HepG2 (cell line): ENCODE results near the gene RNF208. TPM values are rescaled to one million over a fixed set of nuclear protein-coding genes. Genes with fewer than 3 reads are reported as not detected.

Experiments
- ATAC-seq: fragments of 200-7000 bp; cut with Tn5 transposase; 3 replicates; pipeline ENCODE4 v1.9.1; 2020; ENCODE audit warnings: mild to moderate bottlenecking, moderate library complexity
- BruUV-seq: library from RNA; stranded (reverse); fragments of 400-500 nt; replicated peaks from 2 replicates; lab custom pipeline; 2021; lab: Mats Ljungman, UMichigan
- CTCF ChIA-PET: fragments of 300-600 bp; formaldehyde crosslinking; extraction: SDS; loops from one replicate; lab custom pipeline; 2021; ENCODE audit warnings: low total read pairs, inconsistent platforms, low intra/inter-chr PET ratio; lab: Yijun Ruan, JAX
- POLR2A ChIA-PET: fragments of 350-600 bp; sonication (Branson Sonifier 250); formaldehyde crosslinking; loops from one replicate; lab custom pipeline; 2020; ENCODE audit warnings: antibody characterized with exemption, inconsistent platforms; lab: Yijun Ruan, JAX
- DNase-seq: peaks from one replicate; pipeline ENCODE4 v3.0.0-alpha.2; 2015; ENCODE audit warnings: low spot score
- FAIRE-seq: peaks from 3 replicates; lab custom pipeline; 2011; peaks lifted over from hg19 to GRCh38; lab: Jason Lieb, UNC
- H2AFZ ChIP-seq: one replicate; pipeline ENCODE4 v1.6.1; 2011; ENCODE audit warnings: low read length, inconsistent platforms
- H3K27ac ChIP-seq: fragments of 300-600 bp; 3 replicates; pipeline ENCODE4 v1.8.0; 2011; ENCODE audit warnings: mixed run types, mild to moderate bottlenecking, mixed read lengths, low read length, inconsistent platforms; ENCODE audit not compliant: insufficient read depth; ENCODE audit errors: extremely low read length
- H3K27me3 ChIP-seq, 2 experiments: fragments of 200-600 bp in 1 of 2; 2 replicates in 1 of 2; 3 replicates in 1 of 2; pipeline versions ENCODE4 v1.6.0 to v1.8.0; 2011; ENCODE audit warnings: low read length in 2 of 2, mild to moderate bottlenecking in 2 of 2, moderate library complexity in 2 of 2, inconsistent platforms in 1 of 2; ENCODE audit not compliant: insufficient read depth in 2 of 2, control insufficient read depth in 1 of 2
- H3K36me3 ChIP-seq, 2 experiments: fragments of 200-600 bp in 1 of 2; replicated peaks in 1 of 2; 2 replicates in 1 of 2; 3 replicates in 1 of 2; pipeline versions ENCODE4 v1.5.1 to v1.8.0; 2011; ENCODE audit warnings: low read length in 2 of 2, inconsistent platforms in 1 of 2; ENCODE audit not compliant: insufficient read depth in 2 of 2, control insufficient read depth in 1 of 2
- H3K4me1 ChIP-seq: 2 replicates; pipeline ENCODE4 v1.5.1; 2012; ENCODE audit warnings: low read length, inconsistent platforms; ENCODE audit not compliant: insufficient read depth
- H3K4me2 ChIP-seq: 2 replicates; pipeline ENCODE4 v1.6.0; 2011; ENCODE audit warnings: low read depth, low read length, inconsistent platforms
- H3K4me3 ChIP-seq, 3 experiments: fragments of 200-600 bp in 1 of 3; sonication (generic), shearing (Covaris generic) in 1 of 3; replicated peaks in 1 of 3; 2 replicates each; pipeline ENCODE4 v1.5.1; 2011 to 2016; ENCODE audit warnings: low read length in 3 of 3, inconsistent platforms in 2 of 3, low read depth in 2 of 3, mild to moderate bottlenecking in 2 of 3, control low read depth in 1 of 3, mixed read lengths in 1 of 3; ENCODE audit not compliant: insufficient read depth in 1 of 3
- H3K79me2 ChIP-seq: one replicate; pipeline ENCODE4 v1.6.1; 2011; ENCODE audit warnings: low read length, inconsistent platforms; ENCODE audit not compliant: insufficient read depth
- H3K9ac ChIP-seq: 2 replicates; pipeline ENCODE4 v1.6.0; 2011; ENCODE audit warnings: mild to moderate bottlenecking, low read depth, low read length, inconsistent platforms; ENCODE audit not compliant: insufficient read depth
- H3K9me3 ChIP-seq: 2 replicates; pipeline ENCODE4 v1.5.1; 2012; ENCODE audit warnings: mild to moderate bottlenecking, low read length
- H4K20me1 ChIP-seq: 2 replicates; pipeline ENCODE4 v1.6.0; 2011; ENCODE audit warnings: inconsistent platforms, mild to moderate bottlenecking, low read length, moderate library complexity; ENCODE audit not compliant: insufficient read depth
- CBX1 ChIP-seq: IDR thresholded peaks from one replicate; pipeline ENCODE4 v1.6.1; 2016; ENCODE audit warnings: antibody characterized with exemption, low read depth
- DNMT1 ChIP-seq: sonication (generic); formaldehyde crosslinking; IDR thresholded peaks from 2 replicates; pipeline ENCODE4 v1.5.1; 2020; ENCODE audit warnings: mild to moderate bottlenecking, missing genetic modification reagents
- HMGXB3 ChIP-seq: sonication (generic); formaldehyde crosslinking; IDR thresholded peaks from 2 replicates; pipeline ENCODE4 v1.4.0; 2020; ENCODE audit warnings: missing genetic modification reagents, borderline replicate concordance
- KDM2A ChIP-seq: sonication (generic); formaldehyde crosslinking; IDR thresholded peaks from 2 replicates; pipeline ENCODE4 v1.4.0; 2020; ENCODE audit warnings: low read depth, missing genetic modification reagents, borderline replicate concordance
- KLF9 ChIP-seq: IDR thresholded peaks from 2 replicates; pipeline ENCODE4 v1.6.1; 2016; ENCODE audit warnings: low read depth
- PHF20 ChIP-seq: sonication (generic); formaldehyde crosslinking; IDR thresholded peaks from 2 replicates; pipeline ENCODE4 v1.5.0; 2020; ENCODE audit warnings: mild to moderate bottlenecking, missing genetic modification reagents
- RBFOX2 ChIP-seq: fragments of 200-400 bp; formaldehyde crosslinking; IDR thresholded peaks from 2 replicates; pipeline ENCODE4 v1.6.1; 2017; ENCODE audit warnings: low read depth, mild to moderate bottlenecking, low read length
- RBM22 ChIP-seq: fragments of 200-400 bp; formaldehyde crosslinking; optimal IDR thresholded peaks from 2 replicates; pipeline ENCODE3; 2017; ENCODE audit warnings: mild to moderate bottlenecking, low read length, moderate library complexity
- SMARCE1 ChIP-seq: fragments of 450-650 bp; IDR thresholded peaks from 2 replicates; pipeline ENCODE4 v1.6.1; 2017; ENCODE audit warnings: borderline replicate concordance
- YEATS2 ChIP-seq: sonication (generic); formaldehyde crosslinking; IDR thresholded peaks from 2 replicates; pipeline ENCODE4 v1.4.0; 2020; ENCODE audit warnings: missing genetic modification reagents, borderline replicate concordance
- ZNF446 ChIP-seq: sonication (generic); formaldehyde crosslinking; IDR thresholded peaks from 2 replicates; pipeline ENCODE4 v1.5.0; 2020; ENCODE audit warnings: mild to moderate bottlenecking, missing genetic modification reagents
- ZNF740 ChIP-seq: sonication (generic); formaldehyde crosslinking; IDR thresholded peaks from 2 replicates; pipeline ENCODE4 v1.4.0; 2020; ENCODE audit warnings: missing genetic modification reagents
- ZSCAN12 ChIP-seq: sonication (generic); formaldehyde crosslinking; IDR thresholded peaks from 2 replicates; pipeline ENCODE4 v1.9.0; 2021; ENCODE audit warnings: mild to moderate bottlenecking, missing genetic modification reagents
- WGBS: methylation state at CpG from one replicate; pipeline ENCODE4 v1.1.6; 2017; ENCODE audit warnings: low lambda C conversion rate; 5-methylcytosine and 5-hydroxymethylcytosine counted together
- in situ Hi-C: cut with HindIII; loops from 2 replicates; pipeline ENCODE4 v1.10.0; 2017; ENCODE audit warnings: low pct_unique_long_range_greater_than_20kb; ENCODE audit not compliant: extremely low pct_ligation_motif_present
- intact Hi-C: fragments of 100-400 bp; cut with micrococcal nuclease; formaldehyde crosslinking; loops from one replicate; pipeline ENCODE4 v1.10.0; 2022; ENCODE audit not compliant: unreplicated experiment
- polyA plus RNA-seq, 8 experiments: library from polyadenylated mRNA; depleted of rRNA in 3 of 8; stranded (reverse) in 7 of 8; unstranded in 1 of 8; fragments of >200 nt; fragmentation: Illumina TruSeq in 4 of 8; extraction: Trizol in 4 of 8; gene quantifications; 2 replicates each; pipeline versions ENCODE4 v1.2.1 to v1.2.3, GENCODE V29; 2011 to 2016; ENCODE audit warnings: low read depth in 4 of 8, missing spikeins in 1 of 8, mixed read lengths in 1 of 8; ENCODE audit not compliant: insufficient read depth in 1 of 8
- total RNA-seq, 5 experiments: library from RNA; depleted of rRNA; stranded (reverse); fragments of >200 nt; fragmentation: Illumina TruSeq; extraction: Trizol; gene quantifications; 2 replicates each; pipeline ENCODE4 v1.2.3, GENCODE V29; 2016; ENCODE audit warnings: low read depth in 1 of 5

RNF208 gene
- total and polyA plus RNA-seq, 2 of the 13 experiments (the other 11 are each of a cell fraction or from before 2014, with no cell fraction given): 1.6 to 2.1 TPM

- TF ChIP-seq RBFOX2 (0 out of 2 replicates have a peak, but pooled peaks have one; percentile 33), CBX1 (no peak)
These were observed 37.0 kb downstream of the RNF208 start for GRCh38 chr9:137184881-137185660.

GRCh38 chr9:137183980-137184595, 38.0 kb downstream of the RNF208 start:
- ChIA-PET CTCF (no interaction called here), POLR2A (no interaction called here)
- Histone ChIP-seq H3K27ac (no peak overlapping the region), H3K4me3 (no peak overlapping the region), H3K27me3 (no peaks in the 10 kb centered on the region), H3K9ac (no peak overlapping the region), H2AFZ (no peak overlapping the region), H3K4me2 (no peak overlapping the region), H3K9me3 (no peaks in the 10 kb centered on the region), H4K20me1 (no peaks in the 10 kb centered on the region), H3K36me3 (peaks cover 25 to 35% of the 10 kb centered on the region in 2 experiments; a peak in 4 of 5 replicates), H3K4me1 (peaks cover 15% of the 10 kb centered on the region), H3K79me2 (peaks cover 19% of the 10 kb centered on the region)
- no peak for ATAC-seq
- BruUV-seq: no TSS peak
- FAIRE-seq: no peak
- intact Hi-C loops (no loop called here), in situ Hi-C loops (no loop called here)
- WGBS: 96% methylated on average over 26 of the region's 27 CpGs
- no peak for DNase-seq
- TF ChIP-seq HMGXB3 (CRISPR knock-in tag) (no peak), ZNF446 (CRISPR knock-in tag) (no peak), ZNF740 (CRISPR knock-in tag) (no peak), KLF9 (CRISPR knock-in tag) (no peak), KDM2A (CRISPR knock-in tag) (no peak), YEATS2 (CRISPR knock-in tag) (no peak), ZSCAN12 (CRISPR knock-in tag) (no peak), DNMT1 (CRISPR knock-in tag) (no peak), PHF20 (CRISPR knock-in tag) (no peak), RBM22 (no peak), SMARCE1 (no peak)

More at GRCh38 chr9:137184881-137185660, 37.0 kb downstream of the RNF208 start:
- 96% methylated on average over 33 of the region's 48 CpGs for WGBS
- Histone ChIP-seq H3K79me2 (peaks cover 26% of the 10 kb centered on the region), H4K20me1 (no peaks in the 10 kb centered on the region), H3K4me3 (no peak overlapping the region), H3K4me2 (no peak overlapping the region), H3K4me1 (peaks cover 24% of the 10 kb centered on the region), H3K9ac (no peak overlapping the region), H3K27me3 (no peaks in the 10 kb centered on the region), H3K27ac (no peak overlapping the region), H2AFZ (no peak overlapping the region), H3K9me3 (no peaks in the 10 kb centered on the region), H3K36me3 (peaks cover 27 to 32% of the 10 kb centered on the region in 2 experiments; a peak in 4 of 5 replicates)
- intact Hi-C loops (no loop called here), in situ Hi-C loops (loop anchor here (5.0 kb wide), 1 partner anchor 42 kb away; the partner anchor contains the start of genes CYSRT1 and RNF224)
- ChIA-PET CTCF (no interaction called here), POLR2A (no interaction called here)
- no TSS peak for BruUV-seq
- no peak for FAIRE-seq
- no peak for DNase-seq
- no peak for ATAC-seq
